Epithelial cell of esophagus (primary cell): ENCODE measurements around the gene ZNF609.

Experiments used
- DNase-seq: peaks from one replicate; pipeline ENCODE4 v3.0.0; 2010; ENCODE audit warnings: low read depth
- H3K4me3 ChIP-seq: 2 replicates; pipeline ENCODE4 v1.5.1; 2011; ENCODE audit warnings: mild to moderate bottlenecking, low read length, control low read depth
- CTCF ChIP-seq: IDR thresholded peaks from 2 replicates; pipeline ENCODE4 v1.5.1; 2011; ENCODE audit warnings: low read depth, mild to moderate bottlenecking, low read length, control low read depth, inconsistent platforms; ENCODE audit not compliant: insufficient read depth; ENCODE audit errors: missing control alignments

The ZNF609 gene

GRCh38 chr15:64687172-64687571 is 226.8 kb downstream of the ZNF609 start:
- TF ChIP-seq CTCF: no peak
- no peak for DNase-seq
- no peak overlapping the region for H3K4me3 ChIP-seq

GRCh38 chr15:64687688-64688087 is 227.3 kb downstream of the ZNF609 start:
- DNase-seq: no peak
- H3K4me3 ChIP-seq: no peak overlapping the region
- TF ChIP-seq CTCF: no peak

- no peak for TF ChIP-seq CTCF
- no peak for DNase-seq
- no peak overlapping the region for H3K4me3 ChIP-seq
Measured at GRCh38 chr15:64688770-64689169, 228.4 kb downstream of the ZNF609 start.

- DNase-seq: no peak
- no peak for TF ChIP-seq CTCF
- no peak overlapping the region for H3K4me3 ChIP-seq
Measured at GRCh38 chr15:64690008-64690407, 229.6 kb downstream of the ZNF609 start.

GRCh38 chr15:64690578-64691296 is 230.4 kb downstream of the ZNF609 start:
- H3K4me3 ChIP-seq: no peak overlapping the region
- no peak for TF ChIP-seq CTCF

GRCh38 chr15:64691896-64692565 is 231.7 kb downstream of the ZNF609 start:
- H3K4me3 ChIP-seq: no peak overlapping the region
- no peak for DNase-seq
- no peak for TF ChIP-seq CTCF

More at GRCh38 chr15:64690578-64691296, 230.4 kb downstream of the ZNF609 start:
- no peak for DNase-seq

- DNase-seq: peak; percentile 56
Measured at GRCh38 chr15:64693134-64693533, 232.8 kb downstream of the ZNF609 start.

More at GRCh38 chr15:64693134-64693533, 232.8 kb downstream of the ZNF609 start:
- no peak overlapping the region for H3K4me3 ChIP-seq
- no peak for TF ChIP-seq CTCF
